ENCODE measurements around the gene ATF6.

The ATF6 gene

DNA sequence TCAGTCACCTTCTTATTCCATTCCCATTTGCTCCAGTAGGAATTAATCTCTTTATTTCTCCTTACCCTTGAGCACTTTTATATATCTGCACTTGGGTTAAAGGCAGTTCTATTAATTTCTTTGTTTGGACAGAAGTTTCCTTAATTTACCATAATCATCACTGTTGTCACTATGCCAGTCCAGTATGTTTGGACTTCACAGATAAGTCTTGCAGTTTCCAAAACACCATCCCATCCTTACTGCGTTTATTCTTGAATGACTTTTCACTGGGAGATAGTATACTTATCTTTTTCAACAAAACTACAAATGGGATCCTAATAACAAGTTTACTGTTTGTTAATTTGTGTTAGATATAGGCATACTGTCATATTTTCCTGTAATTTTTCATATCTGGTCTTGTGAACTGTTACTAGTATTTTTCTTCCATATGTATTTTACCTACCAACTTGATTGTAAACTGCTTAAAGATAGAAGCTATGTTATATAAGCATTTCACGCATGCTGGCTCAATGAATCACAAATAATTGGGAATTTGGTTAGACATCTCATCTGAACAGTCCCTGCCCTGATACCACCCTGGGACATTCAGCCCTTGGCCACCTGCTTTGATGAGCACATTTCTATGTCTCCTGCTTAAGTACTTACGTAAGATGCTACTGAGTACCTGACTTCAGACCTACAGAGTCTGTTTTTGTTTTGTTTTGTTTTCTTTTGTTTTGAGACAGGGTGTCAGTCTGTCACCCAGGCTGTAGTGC is 179.4 kb downstream of the ATF6 start:
- no peak for DNase-seq

DNA sequence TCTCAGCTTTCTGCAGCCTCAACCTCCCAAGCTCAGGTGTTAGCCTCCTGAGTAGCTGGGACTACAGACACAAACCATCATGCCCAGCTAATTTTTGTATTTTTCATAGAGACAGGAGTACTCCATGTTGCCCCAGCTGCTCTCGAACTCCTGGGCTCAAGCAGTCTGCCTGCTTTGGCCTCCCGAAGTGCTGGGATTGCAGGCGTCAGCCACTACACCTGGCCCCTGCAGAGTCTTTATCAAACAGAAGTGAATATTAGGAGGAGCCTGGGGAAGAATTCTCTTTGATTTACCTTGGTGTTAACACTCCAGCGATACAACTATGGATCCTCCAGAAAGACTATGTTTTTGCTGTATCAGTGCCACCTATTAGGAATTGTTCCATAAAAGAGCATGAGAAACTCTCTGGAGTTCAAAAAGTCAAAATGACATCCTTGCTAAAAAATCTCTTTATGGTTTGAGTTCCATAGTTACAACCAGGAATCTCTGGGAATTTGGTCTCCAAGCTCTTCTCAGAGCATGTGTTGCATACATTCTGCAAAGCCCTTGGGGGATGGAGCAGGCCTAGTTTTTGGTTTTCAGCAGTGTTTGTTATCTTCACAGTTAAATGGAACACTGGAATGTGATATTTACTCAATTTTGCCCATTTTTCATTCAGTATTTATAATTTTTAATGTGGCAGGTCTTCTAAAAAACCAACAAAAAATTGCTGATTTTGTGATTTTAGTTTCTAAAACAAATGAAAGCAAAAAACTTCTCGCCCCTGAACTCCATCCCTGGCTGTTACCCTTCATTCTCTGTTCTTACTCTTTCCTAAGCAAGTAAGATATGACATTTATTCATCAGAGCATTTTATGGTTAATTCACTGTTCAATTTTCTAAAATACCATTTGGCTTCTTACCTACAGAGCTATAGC is 180.2 kb downstream of the ATF6 start:
- DNase-seq: no peak

DNA sequence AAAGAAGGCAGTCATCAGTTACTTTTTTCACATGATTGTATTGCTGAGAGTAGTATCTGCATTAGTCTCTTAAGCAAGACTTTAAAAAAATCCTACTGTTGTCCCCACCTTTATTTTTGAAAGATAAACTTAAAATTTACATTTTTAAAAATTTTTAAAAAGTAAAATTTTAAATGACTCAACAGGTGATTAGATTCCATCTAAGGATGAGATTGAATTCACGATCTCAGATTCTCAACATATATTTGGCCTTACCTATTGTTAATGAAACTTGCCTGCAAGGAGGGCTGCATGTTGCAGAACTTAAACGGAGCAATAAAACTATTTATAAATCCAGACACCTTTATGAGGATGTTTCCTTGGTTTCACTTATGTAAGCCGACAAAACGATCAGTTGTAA is 182.3 kb downstream of the ATF6 start:
- no peak for DNase-seq

DNA sequence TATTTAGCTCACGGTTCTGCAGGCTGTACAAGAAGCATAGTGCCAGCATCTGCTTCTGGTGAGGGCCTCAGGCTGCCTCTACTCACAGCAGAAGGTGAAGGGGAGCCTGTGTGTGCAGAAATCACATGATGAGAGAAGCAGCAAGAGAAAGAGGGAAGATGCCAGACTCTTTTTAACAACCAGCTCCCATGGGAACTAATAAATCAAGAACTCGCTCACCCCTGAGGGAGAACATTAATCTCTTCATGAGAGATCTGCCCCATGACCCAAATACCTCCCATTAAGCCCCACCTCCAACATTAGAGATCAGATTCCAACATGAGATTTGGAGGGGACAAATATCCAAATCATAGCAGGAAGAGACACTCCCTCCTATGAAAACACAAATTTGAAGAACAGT is 183.4 kb downstream of the ATF6 start:
- DNase-seq: no peak

DNA sequence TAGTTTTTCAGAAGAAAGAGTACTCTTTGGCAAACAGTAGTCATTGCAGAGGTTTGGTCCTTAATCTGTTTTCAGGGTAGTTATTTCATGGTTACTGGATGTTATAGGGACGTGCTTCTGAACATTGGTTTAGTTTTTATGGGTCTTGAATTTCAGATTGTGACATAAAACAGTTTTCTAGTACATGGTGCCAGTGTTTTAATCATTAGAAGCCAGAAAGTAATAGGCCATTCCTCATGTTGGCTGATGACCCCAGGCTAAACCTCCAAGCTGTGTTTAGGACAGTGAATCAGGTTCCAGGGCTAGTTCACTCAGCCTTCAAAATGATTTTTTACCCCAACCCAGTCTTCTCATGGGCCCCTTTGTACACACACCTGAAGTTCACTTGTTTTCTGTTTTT is 184.3 kb downstream of the ATF6 start:
- DNase-seq: no peak

DNA sequence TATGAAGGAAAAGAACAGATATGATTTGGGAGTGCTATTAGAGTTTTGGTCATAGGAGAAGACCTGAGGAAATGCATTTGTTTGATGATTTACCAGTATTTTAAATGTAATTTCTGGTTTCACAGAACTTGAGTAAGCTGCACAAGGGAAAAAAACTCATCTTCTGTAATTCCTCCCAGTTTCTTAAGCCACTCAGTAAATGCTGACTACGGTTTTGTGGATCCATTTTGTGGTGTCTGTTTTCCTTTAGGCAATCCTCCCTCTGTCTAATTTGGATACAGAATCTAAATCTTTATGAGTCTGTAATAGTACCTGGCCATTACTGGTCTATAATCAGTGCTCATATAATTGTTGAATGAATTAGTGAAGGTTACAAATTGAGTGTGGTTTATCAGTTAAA is 185.5 kb downstream of the ATF6 start:
- DNase-seq: no peak

DNA sequence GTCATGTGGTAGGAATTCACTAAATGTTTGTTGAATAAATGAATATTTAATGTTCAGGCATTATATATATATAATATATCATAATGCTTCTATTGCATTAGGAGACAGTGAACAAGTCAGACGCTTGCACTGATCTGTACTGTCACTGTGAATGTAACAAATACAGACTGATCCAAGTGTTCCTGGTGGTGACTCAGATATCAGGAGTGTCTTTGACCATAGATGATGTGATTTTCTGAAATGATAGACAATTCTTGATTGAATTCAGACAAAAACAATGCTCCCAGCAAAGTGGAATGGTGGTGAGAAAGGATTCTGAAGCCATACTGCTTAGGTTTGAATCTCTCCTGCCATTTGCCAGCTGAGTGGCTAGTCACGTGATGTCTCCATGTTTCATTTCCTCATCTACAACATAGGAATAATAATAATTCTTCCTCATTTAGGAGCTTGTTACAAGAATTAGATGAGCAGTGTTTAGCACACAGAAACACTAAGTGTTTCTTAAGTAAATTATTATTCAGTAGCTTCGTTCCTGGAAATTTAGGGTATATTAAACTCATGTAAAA is 186.6 kb downstream of the ATF6 start:
- DNase-seq: no peak

DNA sequence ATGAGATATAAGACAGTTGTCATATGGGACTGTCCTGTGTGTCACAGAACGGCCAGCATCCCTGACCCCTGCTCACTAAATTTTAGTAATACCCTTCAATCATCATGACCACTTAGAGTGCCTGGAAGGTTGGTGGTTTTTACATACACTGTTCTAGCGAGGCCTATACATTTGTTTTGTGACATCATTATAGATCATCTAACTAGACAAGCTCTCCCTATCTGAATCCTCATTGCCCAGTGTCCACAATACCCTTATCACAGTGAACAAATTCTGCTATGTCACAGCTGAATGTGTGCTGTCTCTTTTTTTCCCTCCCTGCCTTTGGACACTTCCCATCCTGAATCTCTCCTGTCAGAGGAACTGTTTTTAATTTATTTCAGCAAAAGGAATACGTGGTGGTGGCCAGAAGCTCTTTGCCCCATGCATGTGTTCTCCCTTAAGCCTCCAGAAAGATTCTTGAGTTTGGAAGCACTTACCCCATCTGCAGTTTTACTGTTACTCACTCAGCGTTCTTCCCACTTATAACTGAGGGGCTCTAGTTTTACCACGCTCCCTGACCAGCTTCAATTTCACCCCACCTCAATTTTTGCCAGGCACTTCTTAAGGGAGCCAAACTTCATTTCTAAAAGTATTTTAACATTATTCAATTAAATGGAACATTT is 187.3 kb downstream of the ATF6 start:
- no peak for DNase-seq

DNA sequence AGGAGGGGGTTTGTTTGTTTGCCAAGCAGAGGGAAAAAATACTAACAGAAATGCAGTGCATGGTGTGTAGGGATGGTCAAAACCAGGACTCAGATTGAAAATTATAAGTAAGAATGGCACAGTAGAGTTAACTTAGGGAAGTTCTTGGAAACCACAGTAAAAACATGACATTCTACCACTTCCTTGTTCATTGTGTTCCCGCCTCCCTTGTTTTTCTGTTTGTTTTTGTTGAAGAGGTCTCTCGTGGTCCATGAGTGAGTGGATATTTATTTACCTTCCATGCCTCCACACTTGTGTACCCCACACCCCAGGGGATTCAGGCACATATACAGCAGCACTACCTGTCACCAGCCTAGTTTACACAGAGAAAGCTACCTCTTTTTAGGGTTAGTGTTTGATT is 187.9 kb downstream of the ATF6 start:
- DNase-seq: no peak

DNA sequence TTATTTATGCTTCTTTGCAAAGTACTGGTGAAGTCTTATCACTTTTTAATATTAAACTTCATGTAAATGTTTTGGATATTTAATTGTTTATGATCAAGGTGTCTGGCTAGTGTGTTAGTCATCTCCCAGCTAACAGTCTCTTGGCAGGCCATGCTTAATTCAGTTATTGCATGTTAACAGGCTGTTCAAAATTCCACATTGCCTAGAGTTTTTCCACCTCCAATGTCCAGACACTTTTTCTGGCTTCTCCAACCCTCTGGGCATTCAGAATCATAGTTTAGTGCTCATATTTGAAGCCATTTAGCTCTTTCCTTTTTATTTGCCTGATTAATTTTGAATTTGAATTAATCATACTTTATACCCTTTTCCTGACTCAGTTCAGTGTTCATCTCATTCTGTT is 188.3 kb downstream of the ATF6 start:
- no peak for DNase-seq

DNA sequence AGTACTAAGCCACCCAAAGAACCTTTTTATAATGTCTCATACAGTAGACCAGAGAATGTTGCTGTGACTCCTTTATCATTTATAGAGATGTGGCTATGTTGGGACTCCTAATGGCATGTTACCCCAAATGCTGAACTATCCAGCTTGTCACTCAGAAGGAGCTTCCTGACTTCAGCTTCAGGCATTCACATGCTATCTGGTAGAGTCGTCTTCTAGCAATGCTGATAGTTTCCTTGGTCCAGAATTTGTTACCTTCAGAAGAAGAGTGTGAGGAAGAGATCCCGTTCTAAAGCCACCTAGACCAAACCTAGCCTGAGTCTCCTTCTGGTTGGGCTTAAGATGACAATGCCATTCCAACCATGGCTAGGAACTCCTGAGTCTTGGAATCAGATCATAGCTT is 189.5 kb downstream of the ATF6 start:
- DNase-seq: no peak

DNA sequence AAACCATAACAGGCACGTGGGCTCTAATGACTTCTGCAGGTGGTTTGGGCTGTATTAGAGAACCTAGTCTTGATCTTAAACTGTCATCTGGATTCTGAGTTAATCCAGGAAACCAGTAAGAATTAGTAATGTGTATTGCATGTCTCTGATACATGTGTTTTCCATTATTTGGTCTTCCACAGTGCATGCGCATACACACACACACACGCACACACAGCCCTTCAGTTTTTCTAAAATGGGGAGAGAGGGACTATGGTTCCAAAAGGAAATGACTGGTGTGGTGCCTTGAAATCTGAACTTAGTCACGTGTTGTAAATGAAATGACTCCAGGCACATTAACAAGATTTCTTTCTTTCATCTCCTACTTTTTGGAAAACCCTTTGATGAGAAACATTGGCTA is 190.0 kb downstream of the ATF6 start:
- no peak for DNase-seq

DNA sequence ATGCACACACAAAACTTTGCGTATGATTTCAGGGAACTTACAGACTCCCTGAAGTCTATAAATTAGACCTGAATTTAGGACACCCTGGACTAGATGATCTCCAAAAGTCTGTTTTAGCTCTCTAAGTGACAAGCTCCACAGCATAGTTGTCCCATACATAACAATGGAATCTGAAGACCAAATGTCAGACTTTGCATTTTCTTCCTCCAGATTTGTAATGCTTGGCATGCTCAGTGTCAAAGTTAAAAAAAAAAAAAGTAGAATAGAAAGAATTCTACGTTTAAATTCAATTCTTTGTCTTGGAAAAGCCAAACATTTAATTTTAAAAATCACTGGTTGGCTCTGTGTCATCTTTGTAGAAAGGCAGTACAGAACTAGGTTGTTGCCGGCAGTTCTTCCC is 190.8 kb downstream of the ATF6 start:
- DNase-seq: no peak

DNA sequence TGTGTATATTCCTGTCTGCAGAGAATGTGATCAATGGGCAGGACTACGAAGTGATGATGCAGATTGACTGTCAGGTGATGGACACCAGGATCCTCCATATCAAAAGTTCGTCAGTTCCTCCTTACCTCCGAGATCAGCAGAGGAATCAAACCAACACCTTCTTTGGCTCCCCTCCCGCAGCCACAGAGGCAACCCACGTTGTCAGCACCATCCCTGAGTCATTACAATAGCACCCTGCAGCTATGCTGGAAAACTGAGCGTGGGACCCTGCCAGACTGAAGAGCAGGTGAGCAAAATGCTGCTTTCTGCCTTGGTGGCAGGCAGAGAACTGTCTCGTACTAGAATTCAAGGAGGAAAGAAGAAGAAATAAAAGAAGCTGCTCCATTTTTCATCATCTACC is 192.3 kb downstream of the ATF6 start:
- DNase-seq: no peak

DNA sequence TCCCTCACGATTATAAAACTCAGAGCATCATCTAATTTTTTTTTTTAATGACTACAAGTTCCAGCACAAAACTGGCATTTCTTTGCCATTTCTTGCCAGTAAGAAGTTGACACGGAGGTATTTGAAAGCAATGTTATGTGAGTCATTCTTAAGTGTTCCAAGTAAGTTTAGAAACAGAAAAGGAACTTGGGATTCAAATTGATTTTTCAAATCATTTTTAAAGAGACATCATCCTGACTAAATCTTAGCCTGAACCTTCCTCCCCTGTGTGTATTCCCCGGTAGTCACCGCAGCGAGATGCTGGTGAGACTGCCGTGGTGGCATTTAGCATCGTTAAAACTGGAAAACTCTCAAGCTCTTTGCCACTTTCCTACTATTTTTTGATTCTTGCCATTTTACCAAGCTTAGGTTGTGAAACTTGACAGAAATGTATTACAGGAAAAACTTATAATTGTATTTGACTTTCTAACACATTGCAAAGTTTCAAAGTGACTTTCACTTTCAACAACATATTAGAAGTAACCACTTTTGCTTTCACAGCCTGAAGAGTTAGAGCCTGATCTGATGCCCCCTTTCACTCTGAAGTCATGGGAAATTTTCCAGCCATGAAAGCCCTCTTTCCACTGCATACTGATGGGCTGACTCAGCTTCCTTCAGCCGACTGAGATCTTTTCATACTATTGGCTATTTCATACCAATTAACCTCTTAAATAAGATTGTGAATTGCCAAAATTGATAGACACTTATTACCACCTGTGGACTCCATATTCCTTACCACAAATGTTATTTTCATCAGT is 196.2 kb downstream of the ATF6 start:
- DNase-seq: peak; percentile 19

DNA sequence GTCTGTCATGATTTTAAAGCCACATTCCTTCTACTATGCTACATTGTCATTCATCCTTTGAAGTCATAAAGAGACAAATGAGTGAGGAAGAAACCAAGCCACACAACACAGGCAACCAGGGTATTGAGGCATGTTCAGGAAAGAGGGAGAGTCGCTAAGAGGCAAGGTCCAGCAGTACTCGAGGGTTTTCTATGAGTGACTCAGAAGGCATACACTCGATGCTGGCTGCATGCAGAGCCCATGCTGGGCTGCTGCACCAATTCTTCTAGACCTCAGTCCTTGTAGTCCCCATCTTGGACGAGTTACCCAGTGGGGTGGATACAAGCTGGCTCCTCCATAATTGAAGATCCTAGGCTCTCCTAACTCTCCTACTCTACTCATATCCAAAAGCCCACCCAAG is 199.9 kb downstream of the ATF6 start:
- DNase-seq: no peak

DNA sequence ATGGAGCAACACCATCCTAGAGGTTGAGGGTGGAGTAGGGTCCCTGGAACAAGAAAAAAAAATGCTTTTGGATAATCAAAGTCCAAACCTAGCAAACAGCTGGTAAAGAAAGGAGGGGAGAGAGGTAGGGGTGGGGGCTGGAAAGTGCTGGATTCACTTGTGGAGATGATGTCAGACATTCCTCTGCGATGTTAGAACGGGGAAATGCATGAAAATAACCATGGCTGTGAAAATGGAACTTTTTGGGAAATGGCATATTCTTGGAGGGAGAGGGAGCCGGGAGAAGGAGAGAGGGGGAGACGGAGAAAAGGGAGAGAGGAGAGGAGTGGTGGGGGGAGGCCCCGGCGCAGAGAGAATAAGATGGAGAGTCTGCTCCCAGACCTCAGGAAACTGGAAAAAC is 203.9 kb downstream of the ATF6 start:
- DNase-seq: no peak

DNA sequence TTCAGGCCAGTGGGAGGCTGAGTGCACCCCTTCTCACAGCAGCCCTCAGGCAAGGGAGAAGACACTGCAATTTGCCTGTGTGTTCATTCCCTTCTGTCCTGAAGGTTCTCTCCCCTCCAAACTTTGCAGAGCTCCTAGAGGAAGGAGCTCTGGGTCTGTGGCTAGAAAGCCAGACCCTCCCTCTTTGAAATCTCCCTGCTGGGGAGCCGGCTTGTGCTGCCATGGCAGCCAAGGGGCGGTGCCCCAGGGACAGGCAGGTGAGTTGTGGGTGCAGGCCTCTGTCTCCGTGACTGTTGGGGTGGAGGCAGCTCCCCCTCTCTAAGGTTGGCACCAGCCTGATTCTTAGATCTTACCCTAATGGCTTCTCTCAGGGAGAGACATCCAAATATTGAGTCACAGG is 204.5 kb downstream of the ATF6 start:
- DNase-seq: no peak

DNA sequence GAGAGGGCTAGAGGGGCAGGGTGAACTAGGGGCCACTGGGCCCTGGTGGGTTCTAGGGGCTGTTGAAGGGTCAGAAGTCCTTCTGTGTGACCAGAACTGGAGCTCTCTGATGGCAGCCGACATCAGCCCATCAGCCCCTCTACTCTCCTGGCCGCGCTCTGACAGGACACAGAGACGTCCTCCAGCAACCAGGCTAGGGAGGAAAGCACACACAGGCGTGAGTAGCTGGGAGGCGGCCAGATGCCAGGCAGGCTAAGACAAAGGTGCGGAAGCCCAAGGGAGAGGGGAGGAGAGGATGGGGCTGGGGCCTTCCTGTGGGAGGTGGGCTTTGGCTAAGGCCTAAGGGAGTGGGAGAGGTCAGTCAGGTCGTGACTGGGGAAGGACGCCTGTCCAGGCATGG is 206.7 kb downstream of the ATF6 start:
- DNase-seq: no peak

DNA sequence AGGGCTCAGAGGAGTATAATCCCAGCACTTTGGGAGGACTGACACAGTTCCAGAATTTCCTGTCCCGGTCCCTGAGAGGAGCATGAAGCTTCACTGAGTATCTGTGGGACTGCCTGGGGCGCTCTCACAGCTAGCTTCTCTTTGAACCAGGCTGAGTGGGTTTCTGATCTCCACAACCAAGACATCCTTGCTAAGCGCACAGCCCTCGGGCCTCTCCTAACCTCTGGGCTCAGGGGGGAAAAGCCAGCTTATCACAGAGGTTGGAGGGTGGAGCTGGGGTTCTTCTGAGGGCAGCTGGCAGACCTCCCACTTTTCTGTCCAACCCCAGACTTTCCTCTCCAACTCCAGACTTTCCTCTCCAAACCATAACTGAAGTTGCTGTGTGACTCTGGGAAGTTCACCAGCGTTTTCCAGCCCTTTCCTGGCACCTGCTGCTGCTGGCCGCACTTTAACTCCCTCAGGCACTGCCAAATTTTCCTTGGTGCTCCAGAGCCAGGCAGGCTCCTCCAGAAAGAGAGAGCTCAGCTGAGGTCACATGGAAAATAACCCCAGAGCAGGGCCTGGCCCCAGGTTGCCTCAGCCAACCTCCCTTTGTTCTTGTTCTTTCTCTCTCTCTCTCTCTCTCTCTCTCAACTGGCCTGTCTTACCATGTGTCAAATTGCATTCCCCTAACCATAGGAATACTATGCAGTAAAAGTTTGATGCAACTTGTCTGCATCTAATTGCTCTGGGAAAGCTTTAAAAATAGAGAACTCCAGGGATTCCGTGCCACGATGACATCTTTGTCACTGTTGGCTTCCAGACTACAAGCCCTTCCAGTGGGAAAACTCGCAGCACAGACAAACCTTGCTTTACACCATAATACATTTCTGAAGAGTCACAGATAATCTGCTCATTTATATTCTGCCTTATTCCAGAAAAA is 208.1 kb downstream of the ATF6 start:
- DNase-seq: no peak

DNA sequence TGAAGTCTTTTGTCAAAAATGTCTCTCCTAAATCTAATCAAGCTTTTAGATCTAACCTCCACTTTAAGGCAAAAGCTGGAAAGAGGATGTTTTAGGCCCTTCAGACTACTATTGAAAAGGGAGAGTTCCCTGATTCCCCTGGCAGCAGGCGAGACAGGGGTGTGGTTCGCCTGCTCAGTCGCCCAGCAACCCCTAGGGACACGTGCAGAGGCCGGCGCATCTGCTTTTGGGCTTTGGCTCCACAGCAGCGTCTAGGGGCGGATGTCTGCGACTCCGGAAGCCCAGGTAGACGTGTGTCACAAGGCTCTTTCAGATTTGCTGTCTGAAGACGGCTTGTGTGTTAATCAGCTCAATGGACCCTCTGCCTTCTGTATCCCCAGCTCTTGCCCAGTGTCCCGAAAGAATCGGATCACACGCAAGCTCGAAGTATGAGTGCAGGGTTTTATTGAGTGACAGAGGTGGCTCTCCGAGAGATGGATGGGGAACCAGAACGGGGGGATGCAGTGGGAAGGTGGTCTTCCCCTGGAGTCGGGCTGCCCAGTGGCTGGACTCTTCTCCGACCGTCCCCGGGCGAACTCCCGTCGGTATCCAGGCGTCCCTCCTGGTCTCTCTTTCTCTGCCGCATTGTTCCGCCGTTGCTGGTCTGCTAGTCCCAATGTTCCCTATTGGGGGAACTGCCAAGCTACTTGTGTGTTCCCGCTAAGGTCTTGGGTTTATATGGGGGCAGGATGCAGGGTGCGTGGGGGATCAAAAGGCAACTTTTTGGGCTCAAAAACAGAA is 212.1 kb downstream of the ATF6 start:
- no peak for DNase-seq
